Measurements from ENCODE around the gene NCAPG2.

DNA sequence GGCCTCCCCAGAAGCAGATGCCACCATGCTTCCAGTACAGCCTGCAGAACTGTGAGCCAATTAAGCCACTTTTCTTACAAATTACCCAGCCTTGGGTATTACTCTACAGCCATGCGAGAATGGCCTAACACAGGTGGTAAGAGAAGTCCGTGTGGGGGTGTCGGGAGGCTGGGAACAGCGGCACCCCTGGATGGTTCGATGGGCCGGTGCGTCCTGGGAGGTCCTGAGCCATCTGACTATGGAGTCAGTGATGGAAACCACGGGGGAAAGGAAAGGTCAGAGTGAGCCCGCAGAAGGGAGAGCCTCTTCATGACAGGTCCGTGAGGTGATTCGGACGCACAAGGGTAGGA, 114.4 kb downstream of the NCAPG2 start:
- no peak for TF ChIP-seq POLR2A (IDR thresholded peaks at IDR 0.05)
- TF ChIP-seq, protein P1, sequence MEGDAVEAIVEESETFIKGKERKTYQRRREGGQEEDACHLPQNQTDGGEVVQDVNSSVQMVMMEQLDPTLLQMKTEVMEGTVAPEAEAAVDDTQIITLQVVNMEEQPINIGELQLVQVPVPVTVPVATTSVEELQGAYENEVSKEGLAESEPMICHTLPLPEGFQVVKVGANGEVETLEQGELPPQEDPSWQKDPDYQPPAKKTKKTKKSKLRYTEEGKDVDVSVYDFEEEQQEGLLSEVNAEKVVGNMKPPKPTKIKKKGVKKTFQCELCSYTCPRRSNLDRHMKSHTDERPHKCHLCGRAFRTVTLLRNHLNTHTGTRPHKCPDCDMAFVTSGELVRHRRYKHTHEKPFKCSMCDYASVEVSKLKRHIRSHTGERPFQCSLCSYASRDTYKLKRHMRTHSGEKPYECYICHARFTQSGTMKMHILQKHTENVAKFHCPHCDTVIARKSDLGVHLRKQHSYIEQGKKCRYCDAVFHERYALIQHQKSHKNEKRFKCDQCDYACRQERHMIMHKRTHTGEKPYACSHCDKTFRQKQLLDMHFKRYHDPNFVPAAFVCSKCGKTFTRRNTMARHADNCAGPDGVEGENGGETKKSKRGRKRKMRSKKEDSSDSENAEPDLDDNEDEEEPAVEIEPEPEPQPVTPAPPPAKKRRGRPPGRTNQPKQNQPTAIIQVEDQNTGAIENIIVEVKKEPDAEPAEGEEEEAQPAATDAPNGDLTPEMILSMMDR (IDR thresholded peaks at IDR 0.05) = no peak

Measured in transverse colon (tissue), 3 donors.